GM19467 (cell line): ENCODE results near the gene HSD3B1.
"Not testable (repeated sequence)": the region's sequence is repeated elsewhere in the genome, so short reads cannot be mapped to it uniquely, and the experiment has no call there.

Source experiments
- ATAC-seq: cut with Tn5 transposase; IDR thresholded peaks from one replicate; pipeline ENCODE4 v1.9.1; 2021; ENCODE audit warnings: mild to moderate bottlenecking, moderate library complexity; ENCODE audit not compliant: unreplicated experiment

HSD3B1 gene

GRCh38 chr1:119551218-119551617, 44.2 kb downstream of the HSD3B1 start:
- ATAC-seq: no peak

- not testable (repeated sequence) for ATAC-seq
Measured at GRCh38 chr1:119552656-119553055, 45.6 kb downstream of the HSD3B1 start.

GRCh38 chr1:119553302-119554071, 46.5 kb downstream of the HSD3B1 start:
- not testable (repeated sequence) for ATAC-seq

DNA sequence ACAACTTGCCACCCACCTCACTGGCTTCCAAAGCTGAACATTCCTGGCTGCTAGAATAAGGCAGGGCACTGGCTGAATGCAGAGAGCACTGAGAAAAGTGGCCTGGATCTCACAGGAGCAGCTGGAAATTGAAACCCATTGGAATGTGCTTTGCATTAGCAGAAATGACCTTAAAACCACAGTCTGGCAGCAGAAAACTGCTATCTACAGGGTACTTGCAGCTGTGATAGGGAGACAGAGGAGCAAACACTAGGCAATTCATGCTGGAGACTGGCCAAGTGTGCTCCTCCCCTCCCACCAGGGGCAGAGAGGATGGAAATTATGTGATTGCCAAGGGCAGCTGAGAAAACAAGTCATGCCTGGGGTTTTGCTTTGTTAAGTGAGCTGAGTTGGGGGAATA, 47.2 kb downstream of the HSD3B1 start:
- ATAC-seq: no peak

DNA sequence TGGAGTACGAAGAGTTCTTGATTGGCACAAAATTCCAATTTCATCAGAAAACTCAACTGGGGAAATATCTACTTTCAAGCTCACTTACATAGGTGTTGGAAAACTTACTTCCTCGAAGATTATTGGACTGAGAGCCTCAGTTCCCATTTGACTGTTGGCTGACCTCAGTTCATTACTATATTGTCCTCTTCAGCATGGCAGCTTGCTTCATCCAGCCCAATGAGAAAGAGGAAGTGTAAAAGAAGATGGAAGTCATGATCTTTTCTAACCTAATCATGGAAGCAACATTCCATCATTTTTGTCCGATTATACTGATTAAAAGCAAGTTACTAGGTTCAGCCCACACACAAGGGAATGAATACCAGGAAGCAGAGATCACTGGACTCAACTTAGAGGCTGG, 49.4 kb downstream of the HSD3B1 start:
- no peak for ATAC-seq

GRCh38 chr1:119560402-119560801, 53.4 kb downstream of the HSD3B1 start:
- ATAC-seq: not testable (repeated sequence)

- ATAC-seq: peak; percentile 65
Measured at GRCh38 chr1:119564548-119564947, 57.5 kb downstream of the HSD3B1 start.
